GM12864 (cell line): ENCODE measurements around the gene DDO.

Experiments
- DNase-seq: peaks from one replicate; pipeline ENCODE4 v3.0.0-alpha.2; 2011; ENCODE audit warnings: low read depth
- H3K4me3 ChIP-seq: 2 replicates; pipeline ENCODE4 v1.5.1; 2011; ENCODE audit warnings: mild to moderate bottlenecking, low read depth, low read length, control low read depth
- TF ChIP-seq, protein P1 (sequence below): IDR thresholded peaks from 2 replicates; pipeline ENCODE4 v1.5.1; 2011; ENCODE audit warnings: low read depth, mild to moderate bottlenecking, moderate library complexity, low read length, control low read depth, inconsistent platforms; ENCODE audit errors: missing control alignments

DDO gene

DNA sequence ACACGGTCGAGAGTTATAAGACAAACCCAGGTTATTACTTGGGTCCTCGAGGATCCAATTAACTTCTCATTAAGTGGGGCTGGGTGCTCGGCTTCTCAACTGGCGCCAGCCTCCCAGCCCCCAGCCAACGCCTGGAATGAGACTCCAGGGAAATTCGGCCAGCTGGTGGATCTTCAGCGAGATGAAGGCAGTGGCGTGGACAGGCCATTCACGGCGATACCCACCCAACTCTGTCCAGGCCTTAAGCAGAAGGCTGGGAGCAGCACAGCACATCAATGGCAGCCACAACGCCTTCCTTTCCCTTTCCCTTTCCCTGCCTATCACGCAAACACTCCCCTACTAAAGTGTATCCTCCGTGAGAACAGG, 58.1 kb downstream of the DDO start:
- no peak overlapping the region for H3K4me3 ChIP-seq
- TF ChIP-seq, protein P1, sequence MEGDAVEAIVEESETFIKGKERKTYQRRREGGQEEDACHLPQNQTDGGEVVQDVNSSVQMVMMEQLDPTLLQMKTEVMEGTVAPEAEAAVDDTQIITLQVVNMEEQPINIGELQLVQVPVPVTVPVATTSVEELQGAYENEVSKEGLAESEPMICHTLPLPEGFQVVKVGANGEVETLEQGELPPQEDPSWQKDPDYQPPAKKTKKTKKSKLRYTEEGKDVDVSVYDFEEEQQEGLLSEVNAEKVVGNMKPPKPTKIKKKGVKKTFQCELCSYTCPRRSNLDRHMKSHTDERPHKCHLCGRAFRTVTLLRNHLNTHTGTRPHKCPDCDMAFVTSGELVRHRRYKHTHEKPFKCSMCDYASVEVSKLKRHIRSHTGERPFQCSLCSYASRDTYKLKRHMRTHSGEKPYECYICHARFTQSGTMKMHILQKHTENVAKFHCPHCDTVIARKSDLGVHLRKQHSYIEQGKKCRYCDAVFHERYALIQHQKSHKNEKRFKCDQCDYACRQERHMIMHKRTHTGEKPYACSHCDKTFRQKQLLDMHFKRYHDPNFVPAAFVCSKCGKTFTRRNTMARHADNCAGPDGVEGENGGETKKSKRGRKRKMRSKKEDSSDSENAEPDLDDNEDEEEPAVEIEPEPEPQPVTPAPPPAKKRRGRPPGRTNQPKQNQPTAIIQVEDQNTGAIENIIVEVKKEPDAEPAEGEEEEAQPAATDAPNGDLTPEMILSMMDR = no peak
- no peak for DNase-seq

DNA sequence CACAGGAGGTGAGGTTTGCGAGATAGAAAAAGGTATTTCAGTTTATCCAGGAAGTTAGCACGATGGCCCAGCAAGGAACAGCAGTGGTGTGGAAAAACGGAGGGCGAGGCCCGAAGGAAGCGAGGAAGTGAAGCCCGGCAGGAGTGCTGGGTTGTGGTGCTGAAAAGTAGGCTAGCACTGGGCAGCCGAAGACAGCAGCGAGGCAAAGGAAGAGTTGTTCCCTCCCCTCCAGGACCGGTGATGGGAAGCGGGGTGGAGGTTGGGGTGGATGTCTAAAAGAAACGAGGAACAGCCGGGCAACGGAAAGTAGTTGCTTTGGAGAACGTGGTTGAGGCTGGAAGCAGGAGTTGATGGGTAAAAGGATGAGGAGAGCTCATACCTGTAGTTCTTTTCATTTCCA, 58.6 kb downstream of the DDO start:
- TF ChIP-seq, protein P1 = no peak
- no peak for DNase-seq
- no peak overlapping the region for H3K4me3 ChIP-seq

DNA sequence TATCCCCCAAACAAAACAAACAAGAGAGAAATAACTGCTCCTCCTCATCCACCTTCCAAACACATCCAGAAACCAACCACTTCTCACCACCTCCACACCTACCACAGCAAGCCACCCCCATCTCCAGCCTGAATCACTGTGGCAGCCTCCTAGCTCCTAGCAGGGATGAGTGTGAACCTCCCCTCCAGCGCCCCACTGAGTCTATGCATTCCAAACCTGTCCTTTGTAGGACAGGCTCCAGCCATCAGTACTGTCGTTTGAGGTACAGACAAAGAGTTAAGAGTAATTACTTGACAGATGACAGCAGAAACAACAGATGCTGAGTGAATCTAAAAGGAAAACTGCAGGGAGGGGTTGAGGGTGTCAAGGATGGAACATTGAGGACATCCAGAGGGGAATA, 59.6 kb downstream of the DDO start:
- TF ChIP-seq, protein P1 = no peak
- no peak for DNase-seq
- no peak overlapping the region for H3K4me3 ChIP-seq

DNA sequence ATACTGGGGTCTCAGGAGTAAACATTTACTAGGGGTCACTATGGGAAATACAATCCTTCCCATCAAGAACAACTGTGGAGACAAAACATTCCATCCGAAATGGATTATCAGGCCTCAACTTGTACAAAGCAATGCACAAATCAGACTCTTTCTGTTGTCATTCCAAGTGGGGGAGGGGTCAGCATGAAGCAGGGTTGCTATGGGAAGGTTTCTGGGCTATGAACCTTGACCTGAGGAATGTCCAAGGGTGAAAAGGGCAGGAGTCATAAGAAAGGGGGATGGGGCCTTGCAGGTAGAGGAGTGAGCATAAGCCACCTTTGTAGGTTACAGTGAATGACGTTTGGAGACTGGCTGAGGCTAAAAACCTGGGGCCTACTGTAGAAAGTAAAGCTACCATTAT, 60.4 kb downstream of the DDO start:
- DNase-seq = no peak
- TF ChIP-seq, protein P1 = no peak
- H3K4me3 ChIP-seq = no peak overlapping the region

DNA sequence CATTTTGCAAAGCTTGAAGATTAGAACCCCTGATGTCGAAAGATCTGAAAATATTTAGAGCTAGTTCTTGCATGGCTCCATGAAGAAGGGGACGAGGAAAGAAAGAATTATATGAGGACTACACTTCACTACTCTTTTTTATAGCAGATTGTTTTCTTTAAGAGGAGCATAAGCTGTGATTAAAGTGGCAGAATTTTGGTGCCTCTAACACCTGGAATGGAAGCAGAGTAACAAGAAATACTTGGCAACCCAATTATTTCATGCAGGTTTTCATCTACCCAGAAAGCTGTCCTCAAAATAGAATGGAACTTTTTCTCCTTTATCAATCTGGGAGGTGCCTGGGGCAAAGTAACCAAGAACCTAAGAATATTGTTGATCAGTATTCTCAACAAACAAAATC, 61.2 kb downstream of the DDO start:
- no peak for DNase-seq
- H3K4me3 ChIP-seq = no peak overlapping the region
- TF ChIP-seq, protein P1 = no peak

DNA sequence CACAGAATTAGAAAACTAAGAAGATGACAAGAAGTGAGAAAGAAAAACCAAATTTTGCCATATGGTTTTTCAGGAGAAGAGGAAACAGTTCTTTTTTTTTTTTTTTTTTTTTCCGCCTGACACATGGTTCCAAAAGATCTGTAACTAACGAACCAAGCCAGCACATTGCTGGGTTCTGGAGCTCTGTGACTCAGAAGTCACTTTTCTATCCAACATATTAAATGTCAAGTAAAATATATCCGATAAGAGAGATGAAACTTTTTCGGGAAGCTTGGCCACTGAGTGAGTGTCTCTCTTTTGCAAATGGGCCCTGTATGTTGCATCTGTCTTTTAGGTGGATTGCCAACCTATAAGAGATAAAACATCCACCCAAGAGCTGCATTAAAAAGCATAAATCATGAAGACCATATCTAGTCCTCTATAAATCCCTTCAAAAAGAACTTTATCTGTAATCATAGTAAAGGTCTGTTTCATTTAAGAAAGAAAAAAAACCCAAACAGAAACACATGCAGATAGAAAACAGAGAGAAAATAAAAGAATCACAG, 61.8 kb downstream of the DDO start:
- DNase-seq = no peak
- TF ChIP-seq, protein P1 = no peak
- no peak overlapping the region for H3K4me3 ChIP-seq

DNA sequence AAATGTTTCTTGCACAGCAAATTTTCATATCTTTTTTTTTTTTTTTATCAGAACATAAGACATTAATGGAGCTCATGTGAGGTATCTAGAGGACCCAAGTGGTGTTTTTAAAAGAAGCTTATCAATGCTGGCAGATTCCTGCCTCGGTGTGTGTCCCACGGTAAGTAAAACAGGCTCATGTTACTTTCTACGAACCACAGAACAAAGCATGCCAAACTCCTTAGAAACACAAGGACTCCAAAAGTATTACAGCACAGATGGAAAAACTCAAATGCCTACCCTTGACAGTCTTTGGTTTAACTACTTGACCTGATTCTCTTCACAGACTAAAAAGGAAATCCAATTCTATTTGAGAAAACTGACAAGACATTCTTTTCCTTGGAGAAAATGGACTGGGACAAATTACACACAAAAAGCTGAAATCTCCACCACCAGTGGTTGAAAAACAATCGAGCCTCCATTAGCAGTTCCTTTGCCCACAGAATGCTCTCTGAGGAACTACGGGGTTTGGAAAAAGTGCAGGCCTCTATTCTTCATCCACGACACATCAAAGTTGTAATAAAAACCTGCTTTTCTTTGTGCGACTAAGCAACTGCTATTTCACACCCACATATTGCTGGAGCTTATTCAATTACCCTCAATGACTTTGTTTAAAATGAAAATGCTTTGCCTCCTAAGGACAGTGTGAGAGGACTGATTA, 62.7 kb downstream of the DDO start:
- no peak for DNase-seq
- H3K4me3 ChIP-seq = no peak overlapping the region
- TF ChIP-seq, protein P1 = no peak
